Adipocyte (in vitro differentiated cells): ENCODE data around the gene EEFSEC.

Source experiments
- DNase-seq: peaks from one replicate; pipeline ENCODE4 v3.0.0-alpha.2; 2015; ENCODE audit warnings: low read depth
- H3K27me3 ChIP-seq: replicated peaks from 2 replicates; pipeline ENCODE4 v1.7.0; 2013; ENCODE audit warnings: mild to moderate bottlenecking, low read length, moderate library complexity; ENCODE audit not compliant: control insufficient read depth, insufficient read depth
- H3K36me3 ChIP-seq: 2 replicates; pipeline ENCODE4 v1.7.0; 2013; ENCODE audit warnings: low read length, mild to moderate bottlenecking, moderate library complexity; ENCODE audit not compliant: control insufficient read depth, insufficient read depth, severe bottlenecking
- H3K4me1 ChIP-seq: 2 replicates; pipeline ENCODE4 v1.7.0; 2013; ENCODE audit warnings: mild to moderate bottlenecking, low read length, moderate library complexity; ENCODE audit not compliant: control insufficient read depth, insufficient read depth
- H3K4me3 ChIP-seq: 2 replicates; pipeline ENCODE4 v1.7.0; 2013; ENCODE audit warnings: mild to moderate bottlenecking, low read length, moderate library complexity
- H3K9ac ChIP-seq: 2 replicates; pipeline ENCODE4 v1.7.0; 2013; ENCODE audit warnings: mild to moderate bottlenecking, low read length, moderate library complexity
- H3K9me3 ChIP-seq: 2 replicates; pipeline ENCODE4 v1.7.0; 2013; ENCODE audit warnings: mild to moderate bottlenecking, low read length, moderate library complexity; ENCODE audit not compliant: control insufficient read depth

Gene EEFSEC

DNA sequence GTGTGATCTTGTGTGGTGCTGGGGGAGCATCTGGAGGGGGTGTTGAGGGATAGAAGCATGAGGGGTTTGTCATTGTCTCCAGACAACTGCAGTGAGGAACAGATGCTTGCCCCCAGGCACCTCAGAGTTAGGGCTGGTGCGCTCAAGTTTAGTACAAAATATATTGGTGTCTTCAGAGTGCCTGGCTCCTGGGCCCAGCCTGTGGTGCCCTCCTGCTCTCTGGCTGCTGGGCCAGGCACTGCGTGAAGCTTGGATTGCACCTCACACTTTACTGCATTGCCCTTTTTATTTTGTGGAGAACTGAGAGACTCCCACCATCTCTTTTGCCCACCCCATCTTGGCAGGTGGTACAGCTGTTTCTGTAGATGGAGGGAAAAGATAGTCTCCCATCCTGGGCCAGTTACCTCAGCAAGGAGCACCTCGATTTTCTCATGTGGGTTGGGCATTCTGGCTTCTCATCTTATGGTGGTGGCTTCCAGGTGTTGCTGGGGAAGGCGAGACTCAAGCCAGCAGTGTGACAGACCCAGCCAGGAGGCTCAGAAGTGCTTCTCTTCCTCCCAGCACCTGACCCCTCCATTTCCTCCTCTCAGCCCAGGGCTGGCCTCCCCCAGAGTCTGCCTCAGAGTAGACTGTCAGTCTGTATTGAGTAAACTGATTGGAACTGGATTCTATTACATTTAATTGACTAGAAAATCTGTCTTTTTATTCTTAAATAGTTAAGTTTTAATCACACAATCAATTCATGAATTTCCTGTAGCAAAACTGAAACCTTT lies 173.0 kb downstream of the EEFSEC start:
- Histone ChIP-seq H3K4me1 (no peaks in the 10 kb centered on the region), H3K9me3 (no peaks in the 10 kb centered on the region), H3K27me3 (no peaks in the 10 kb centered on the region), H3K36me3 (no peaks in the 10 kb centered on the region), H3K4me3 (no peak overlapping the region), H3K9ac (no peak overlapping the region)
- no peak for DNase-seq

- DNase-seq, result no peak
- H3K4me3 ChIP-seq, result no peak overlapping the region
- no peaks in the 10 kb centered on the region for H3K4me1 ChIP-seq
- H3K27me3 ChIP-seq, result no peaks in the 10 kb centered on the region
- no peaks in the 10 kb centered on the region for H3K9me3 ChIP-seq
- H3K9ac ChIP-seq, result no peak overlapping the region
- H3K36me3 ChIP-seq, result no peaks in the 10 kb centered on the region
Measured at GRCh38 chr3:128327606-128328031, 174.3 kb downstream of the EEFSEC start.

DNA sequence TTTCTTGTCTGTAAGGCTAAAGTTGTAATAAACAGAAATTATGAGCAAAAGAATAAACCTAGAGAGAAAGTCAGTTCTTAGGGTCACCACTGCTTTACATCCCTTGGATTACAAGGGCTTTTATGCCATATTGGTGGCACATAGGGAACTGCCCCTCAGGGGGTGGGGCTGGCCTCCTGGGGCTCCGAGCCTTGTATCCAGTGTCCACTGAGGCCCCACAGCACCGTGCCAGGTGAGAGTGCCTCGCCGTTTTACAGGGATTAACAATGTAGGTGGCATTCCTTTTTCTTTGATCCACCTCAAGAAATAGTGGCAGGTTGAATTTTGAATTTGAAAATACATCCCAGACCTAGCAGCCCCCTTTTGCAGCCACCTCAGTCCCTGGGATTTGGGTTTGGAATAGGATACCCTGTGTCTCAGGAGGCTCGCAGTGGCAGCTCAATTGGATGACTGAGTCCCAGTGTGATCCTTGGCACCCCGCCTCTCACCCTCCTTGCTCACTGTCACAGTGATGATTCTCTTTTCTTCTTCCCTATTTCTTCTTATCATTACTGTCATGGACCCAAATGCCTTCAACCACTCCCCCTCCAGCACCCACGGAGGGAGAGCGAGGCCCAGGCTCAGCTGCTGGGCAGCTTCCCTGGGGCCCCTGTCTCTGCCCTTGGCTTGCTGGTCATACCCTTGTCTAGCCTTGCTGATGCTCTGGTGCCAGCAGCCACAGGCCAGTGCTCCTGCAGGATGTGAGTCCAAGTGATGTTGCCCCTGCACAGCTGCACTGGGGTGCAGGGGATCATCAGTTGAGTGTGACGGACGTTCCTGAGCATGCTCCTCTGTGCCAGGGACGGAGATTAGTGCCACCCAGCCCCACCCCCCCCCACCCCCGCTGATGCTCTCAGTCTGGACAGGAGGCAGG lies 175.5 kb downstream of the EEFSEC start:
- no peak for DNase-seq
- H3K9ac ChIP-seq, result no peak overlapping the region
- no peaks in the 10 kb centered on the region for H3K27me3 ChIP-seq
- no peaks in the 10 kb centered on the region for H3K9me3 ChIP-seq
- H3K4me1 ChIP-seq, result no peaks in the 10 kb centered on the region
- no peak overlapping the region for H3K4me3 ChIP-seq
- no peaks in the 10 kb centered on the region for H3K36me3 ChIP-seq

- H3K36me3 ChIP-seq, result no peaks in the 10 kb centered on the region
- no peaks in the 10 kb centered on the region for H3K27me3 ChIP-seq
- no peak overlapping the region for H3K4me3 ChIP-seq
- no peak overlapping the region for H3K9ac ChIP-seq
- DNase-seq, result no peak
- no peaks in the 10 kb centered on the region for H3K9me3 ChIP-seq
- no peaks in the 10 kb centered on the region for H3K4me1 ChIP-seq
Measured at GRCh38 chr3:128329491-128330213, 176.4 kb downstream of the EEFSEC start.

DNA sequence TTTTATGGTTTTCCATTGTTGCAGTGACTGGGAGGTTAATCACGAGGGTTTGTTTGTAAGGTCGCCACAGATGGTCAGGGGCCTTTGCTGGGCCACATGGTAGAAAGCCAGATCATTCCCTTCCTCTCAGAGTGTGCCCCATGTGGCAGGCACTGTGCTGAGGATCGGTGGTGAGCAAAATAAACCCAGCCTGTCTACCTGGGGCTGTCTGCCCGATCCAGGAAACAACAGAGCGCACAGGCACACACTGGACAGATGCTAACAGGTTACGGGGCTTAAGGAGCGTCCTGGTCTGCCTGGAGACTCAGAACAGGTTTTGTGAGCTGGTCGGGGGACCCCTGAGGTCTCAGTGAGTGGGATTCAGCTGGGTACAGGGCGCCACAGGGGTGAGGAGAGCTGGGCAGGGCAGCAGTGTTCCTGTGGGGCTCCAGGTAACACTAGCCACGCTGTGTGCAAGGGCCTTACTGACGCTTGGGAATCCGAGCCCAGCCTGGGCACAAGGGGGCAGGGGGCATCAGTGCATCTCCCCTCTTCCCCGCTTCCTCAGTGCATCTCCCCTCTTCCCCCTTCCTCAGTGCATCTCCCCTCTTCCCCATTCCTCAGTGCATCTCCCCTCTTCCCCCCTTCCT lies 177.0 kb downstream of the EEFSEC start:
- DNase-seq, result no peak
- Histone ChIP-seq H3K9ac (no peak overlapping the region), H3K36me3 (no peaks in the 10 kb centered on the region), H3K4me1 (no peaks in the 10 kb centered on the region), H3K9me3 (no peaks in the 10 kb centered on the region), H3K27me3 (no peaks in the 10 kb centered on the region), H3K4me3 (no peak overlapping the region)

DNA sequence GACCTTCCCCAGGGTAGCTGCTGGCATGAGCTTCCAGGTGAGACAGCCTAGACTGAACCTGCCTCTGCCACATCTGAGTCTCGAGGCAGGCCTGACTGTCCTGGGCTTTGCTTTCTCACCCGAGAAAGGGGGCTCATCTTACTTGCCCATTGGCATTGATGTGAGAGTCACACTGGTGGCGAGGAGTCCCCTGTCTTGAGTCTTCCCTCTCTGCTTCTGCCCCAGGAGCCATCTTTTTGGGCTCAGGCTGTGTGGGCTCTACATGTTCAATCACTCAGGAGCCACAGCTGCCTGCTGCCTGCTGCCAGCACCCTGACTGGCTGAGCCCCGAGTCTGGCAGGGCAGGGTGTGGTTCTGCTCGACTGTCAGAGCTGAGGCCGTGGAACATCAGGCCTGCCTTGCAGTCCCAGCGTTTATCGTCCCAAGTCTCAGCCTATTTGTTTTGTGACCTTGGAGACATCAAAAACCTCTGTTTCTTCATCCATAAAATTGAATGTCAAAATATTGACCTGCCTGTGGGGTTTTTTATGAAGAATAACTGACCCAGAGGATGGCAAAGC lies 180.9 kb downstream of the EEFSEC start:
- Histone ChIP-seq H3K4me1 (no peaks in the 10 kb centered on the region), H3K36me3 (no peaks in the 10 kb centered on the region)

GRCh38 chr3:128334766-128335165 lies 181.5 kb downstream of the EEFSEC start:
- DNase-seq, result no peak
- no peak overlapping the region for H3K9ac ChIP-seq
- H3K4me1 ChIP-seq, result no peaks in the 10 kb centered on the region
- no peaks in the 10 kb centered on the region for H3K36me3 ChIP-seq
- H3K9me3 ChIP-seq, result no peaks in the 10 kb centered on the region
- no peak overlapping the region for H3K4me3 ChIP-seq
- H3K27me3 ChIP-seq, result no peaks in the 10 kb centered on the region

More for the DNA sequence above, 180.9 kb downstream of the EEFSEC start:
- Histone ChIP-seq H3K9ac (no peak overlapping the region), H3K9me3 (no peaks in the 10 kb centered on the region), H3K27me3 (no peaks in the 10 kb centered on the region), H3K4me3 (no peak overlapping the region)
- DNase-seq, result no peak

- no peak overlapping the region for H3K9ac ChIP-seq
- no peaks in the 10 kb centered on the region for H3K9me3 ChIP-seq
- H3K36me3 ChIP-seq, result no peaks in the 10 kb centered on the region
- no peaks in the 10 kb centered on the region for H3K4me1 ChIP-seq
- DNase-seq, result no peak
- H3K4me3 ChIP-seq, result no peak overlapping the region
- H3K27me3 ChIP-seq, result no peaks in the 10 kb centered on the region
Measured at GRCh38 chr3:128335621-128336296, 182.5 kb downstream of the EEFSEC start.

GRCh38 chr3:128336337-128337156 lies 183.3 kb downstream of the EEFSEC start:
- no peak for DNase-seq
- Histone ChIP-seq H3K9me3 (no peaks in the 10 kb centered on the region), H3K36me3 (peaks cover 4% of the 10 kb centered on the region), H3K27me3 (no peaks in the 10 kb centered on the region), H3K9ac (no peak overlapping the region), H3K4me1 (no peaks in the 10 kb centered on the region), H3K4me3 (no peak overlapping the region)

DNA sequence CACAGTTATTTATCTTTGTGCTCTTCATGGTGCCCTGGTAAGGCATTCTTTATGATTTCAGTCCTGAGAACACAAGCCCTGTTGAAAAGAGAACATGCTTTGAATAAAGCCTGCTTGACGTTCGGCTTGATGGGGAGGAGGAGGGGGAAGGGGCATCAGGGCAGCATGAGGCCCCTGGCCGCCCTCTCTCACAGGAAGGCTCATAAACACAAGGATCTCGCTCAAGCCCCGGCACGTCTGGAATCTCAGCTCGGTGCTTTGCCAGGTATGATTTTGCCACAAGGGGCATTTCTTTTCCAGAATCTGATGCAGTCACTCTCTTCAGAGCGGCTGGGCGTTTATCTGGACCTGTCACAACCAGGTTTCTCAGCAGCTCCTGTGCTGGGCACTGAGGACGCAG lies 184.0 kb downstream of the EEFSEC start:
- Histone ChIP-seq H3K4me3 (no peak overlapping the region), H3K4me1 (no peaks in the 10 kb centered on the region), H3K9me3 (no peaks in the 10 kb centered on the region), H3K9ac (no peak overlapping the region), H3K36me3 (peaks cover 7% of the 10 kb centered on the region), H3K27me3 (no peaks in the 10 kb centered on the region)
- no peak for DNase-seq
